ENCODE data around the gene PTPRZ1.

The PTPRZ1 gene

DNA sequence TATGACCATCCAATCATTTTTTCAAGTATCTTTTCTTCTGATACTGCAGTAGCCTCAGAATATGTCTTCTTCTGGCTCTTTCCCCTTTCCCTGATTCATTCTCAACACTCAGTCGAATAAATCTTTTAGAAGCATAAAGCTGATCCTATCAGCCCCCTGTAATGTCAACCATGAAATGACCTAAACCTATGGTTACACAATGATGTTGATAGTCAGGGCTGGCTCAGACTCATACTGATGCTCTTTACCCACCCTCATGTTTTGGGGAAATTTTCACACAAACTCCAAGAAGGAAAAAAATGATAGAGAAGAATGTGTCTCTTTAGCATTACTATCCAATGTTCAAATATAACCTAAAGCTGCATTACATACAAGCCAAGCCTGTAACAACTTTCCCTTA is 195.1 kb downstream of the PTPRZ1 start:
- Histone ChIP-seq H3K9me3 (ENCODE audit: control insufficient read depth, low read length) (no peaks in the 10 kb centered on the region), H3K27me3 (ENCODE audit: control insufficient read depth, insufficient read depth, low read length) (peaks cover 10% of the 10 kb centered on the region), H3K4me3 (ENCODE audit: low read length) (no peak overlapping the region), H3K9ac (ENCODE audit: low read length) (no peak overlapping the region), H3K36me3 (ENCODE audit: control insufficient read depth, insufficient read depth, low read length) (no peaks in the 10 kb centered on the region), H3K4me1 (ENCODE audit: control insufficient read depth, insufficient read depth, low read length) (no peaks in the 10 kb centered on the region)

DNA sequence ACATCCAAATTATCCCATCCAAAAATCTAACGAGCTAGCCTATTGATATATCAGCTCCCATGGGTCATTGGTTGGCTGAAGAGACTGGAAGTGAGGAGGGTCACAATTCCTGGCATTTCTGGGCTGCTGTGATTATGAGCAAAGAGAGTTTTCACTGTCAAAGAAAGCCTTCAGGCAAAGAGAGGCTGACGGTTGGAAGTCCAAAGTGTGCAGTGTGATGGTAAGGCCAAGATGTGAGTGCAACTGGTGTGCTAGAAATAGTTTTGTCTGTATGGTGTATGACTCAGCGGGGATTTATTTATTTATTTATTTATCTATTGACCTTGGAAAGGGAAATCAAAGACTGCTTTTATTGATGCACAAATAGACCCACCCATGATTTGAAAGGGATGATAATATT is 196.0 kb downstream of the PTPRZ1 start:
- peaks cover 10% of the 10 kb centered on the region for H3K27me3 ChIP-seq (ENCODE audit: control insufficient read depth, insufficient read depth, low read length)
- H3K9me3 ChIP-seq (ENCODE audit: control insufficient read depth, low read length) = no peaks in the 10 kb centered on the region
- no peaks in the 10 kb centered on the region for H3K36me3 ChIP-seq (ENCODE audit: control insufficient read depth, insufficient read depth, low read length)
- H3K9ac ChIP-seq (ENCODE audit: low read length) = no peak overlapping the region
- H3K4me1 ChIP-seq (ENCODE audit: control insufficient read depth, insufficient read depth, low read length) = no peaks in the 10 kb centered on the region
- no peak overlapping the region for H3K4me3 ChIP-seq (ENCODE audit: low read length)

DNA sequence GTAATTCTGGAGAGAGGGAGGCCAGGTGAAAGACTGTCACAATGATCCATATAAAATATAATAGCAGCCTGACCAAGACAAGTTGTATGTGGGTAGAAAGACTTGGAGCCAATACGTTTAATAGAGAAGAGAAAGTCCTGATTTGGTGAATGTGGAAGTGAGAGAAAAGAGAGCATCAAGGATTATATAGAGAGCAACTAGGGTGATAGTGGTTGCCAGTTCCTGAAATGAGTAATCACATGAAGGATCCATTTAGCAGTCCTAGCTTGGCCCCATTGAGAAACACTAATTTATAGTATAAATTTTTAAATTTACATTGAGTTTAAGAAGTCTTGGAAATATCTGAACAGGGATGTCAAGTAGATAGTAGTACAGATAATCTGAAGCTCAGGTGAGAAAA is 197.1 kb downstream of the PTPRZ1 start:
- H3K9me3 ChIP-seq (ENCODE audit: control insufficient read depth, low read length) = no peaks in the 10 kb centered on the region
- H3K36me3 ChIP-seq (ENCODE audit: control insufficient read depth, insufficient read depth, low read length) = no peaks in the 10 kb centered on the region
- no peaks in the 10 kb centered on the region for H3K4me1 ChIP-seq (ENCODE audit: control insufficient read depth, insufficient read depth, low read length)
- no peak overlapping the region for H3K9ac ChIP-seq (ENCODE audit: low read length)
- H3K4me3 ChIP-seq (ENCODE audit: low read length) = no peak overlapping the region
- H3K27me3 ChIP-seq (ENCODE audit: control insufficient read depth, insufficient read depth, low read length) = peaks cover 8% of the 10 kb centered on the region

DNA sequence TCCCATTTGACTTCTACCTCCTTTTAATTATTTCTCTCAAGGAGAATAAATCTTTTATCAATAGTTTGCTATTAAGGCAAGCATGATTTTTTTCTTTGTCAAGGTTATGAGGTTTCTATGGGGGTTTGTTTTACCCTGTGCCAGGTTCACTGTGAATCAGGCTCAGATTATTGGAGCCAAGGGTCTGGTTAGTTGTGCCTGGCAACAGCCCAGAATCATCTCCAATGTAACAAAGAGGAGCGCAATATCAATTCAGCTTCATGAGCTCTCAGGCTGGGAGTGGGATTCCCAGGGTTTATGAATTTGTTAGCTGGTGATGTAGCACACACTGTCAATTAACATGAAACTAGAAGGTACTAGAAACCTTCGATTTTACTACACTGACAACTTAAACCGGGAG is 197.9 kb downstream of the PTPRZ1 start:
- no peak overlapping the region for H3K4me3 ChIP-seq (ENCODE audit: low read length)
- H3K4me1 ChIP-seq (ENCODE audit: control insufficient read depth, insufficient read depth, low read length) = no peaks in the 10 kb centered on the region
- H3K27me3 ChIP-seq (ENCODE audit: control insufficient read depth, insufficient read depth, low read length) = peaks cover 6% of the 10 kb centered on the region
- H3K9me3 ChIP-seq (ENCODE audit: control insufficient read depth, low read length) = no peaks in the 10 kb centered on the region
- no peaks in the 10 kb centered on the region for H3K36me3 ChIP-seq (ENCODE audit: control insufficient read depth, insufficient read depth, low read length)
- no peak overlapping the region for H3K9ac ChIP-seq (ENCODE audit: low read length)

DNA sequence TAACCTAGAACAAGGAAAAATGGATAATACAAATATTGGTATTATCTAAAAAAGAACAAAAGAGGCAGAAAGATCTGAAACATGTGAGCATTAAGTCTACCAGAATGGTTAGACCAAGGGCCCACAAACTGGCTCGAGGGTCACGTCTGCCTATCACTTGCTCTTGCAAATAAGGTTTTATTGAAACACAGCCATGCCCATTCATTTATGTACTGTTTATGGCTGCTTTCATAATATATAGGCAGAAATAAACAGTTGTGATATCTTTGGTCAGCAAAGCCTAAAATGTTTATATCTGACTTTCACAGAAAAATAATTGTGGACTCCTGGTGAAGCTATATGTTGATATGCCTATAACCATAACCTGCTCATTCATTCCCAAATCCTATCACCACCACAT is 199.3 kb downstream of the PTPRZ1 start:
- Histone ChIP-seq H3K36me3 (ENCODE audit: control insufficient read depth, insufficient read depth, low read length) (no peaks in the 10 kb centered on the region), H3K4me1 (ENCODE audit: control insufficient read depth, insufficient read depth, low read length) (no peaks in the 10 kb centered on the region), H3K9ac (ENCODE audit: low read length) (no peak overlapping the region), H3K4me3 (ENCODE audit: low read length) (no peak overlapping the region), H3K27me3 (ENCODE audit: control insufficient read depth, insufficient read depth, low read length) (peaks cover 6% of the 10 kb centered on the region), H3K9me3 (ENCODE audit: control insufficient read depth, low read length) (no peaks in the 10 kb centered on the region)

DNA sequence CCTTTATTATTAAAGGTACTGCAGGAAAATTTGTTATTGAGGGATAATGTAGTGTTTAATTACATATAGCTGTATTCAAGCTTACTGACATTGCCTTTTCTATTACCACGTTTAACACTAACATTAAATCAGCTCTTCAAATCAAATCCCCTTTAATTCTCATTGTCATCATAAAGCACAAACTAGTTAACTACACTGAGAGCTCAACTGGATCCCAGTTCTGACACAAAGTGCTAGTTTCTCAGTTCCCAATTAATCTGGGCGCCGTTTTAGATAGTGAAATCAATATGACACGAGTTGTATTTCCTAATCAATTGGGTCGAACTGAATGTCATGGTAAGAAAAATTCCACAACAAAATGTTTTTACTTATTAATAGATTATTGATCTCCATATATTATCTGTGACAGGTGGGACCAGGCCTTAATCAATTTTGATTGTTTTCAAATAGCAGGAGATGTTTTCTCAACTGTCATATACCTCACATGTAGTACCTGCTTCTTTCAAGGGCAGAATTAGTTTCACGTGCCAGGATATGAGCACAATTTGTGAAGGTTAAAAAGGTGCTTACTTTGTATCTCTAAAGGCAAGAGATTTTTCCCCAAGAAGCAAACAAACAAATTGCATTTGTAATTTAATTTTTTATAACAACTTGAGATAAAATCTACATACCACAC is 200.1 kb downstream of the PTPRZ1 start:
- Histone ChIP-seq H3K4me3 (ENCODE audit: low read length) (no peak overlapping the region), H3K9me3 (ENCODE audit: control insufficient read depth, low read length) (no peaks in the 10 kb centered on the region), H3K36me3 (ENCODE audit: control insufficient read depth, insufficient read depth, low read length) (no peaks in the 10 kb centered on the region), H3K9ac (ENCODE audit: low read length) (no peak overlapping the region), H3K4me1 (ENCODE audit: control insufficient read depth, insufficient read depth, low read length) (no peaks in the 10 kb centered on the region), H3K27me3 (ENCODE audit: control insufficient read depth, insufficient read depth, low read length) (peaks cover 6% of the 10 kb centered on the region)

DNA sequence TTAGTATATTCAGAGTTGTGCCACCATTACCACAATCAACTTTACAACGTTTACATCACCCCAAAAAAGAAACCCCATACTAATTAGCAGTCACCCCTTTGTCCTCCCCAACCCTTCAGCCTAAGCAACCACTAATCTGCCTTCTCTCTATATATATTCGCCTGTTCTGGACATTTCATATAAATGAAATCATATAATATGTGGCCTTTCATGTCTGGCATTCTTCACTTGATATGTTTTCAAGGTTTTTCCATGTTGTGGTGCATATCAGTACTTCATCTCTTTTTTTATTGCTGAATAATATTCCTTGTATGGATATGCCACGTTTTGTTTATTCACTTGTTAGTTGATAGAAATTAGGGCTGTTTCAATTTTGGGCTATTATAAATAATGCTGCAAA is 200.7 kb downstream of the PTPRZ1 start:
- Histone ChIP-seq H3K9ac (ENCODE audit: low read length) (no peak overlapping the region), H3K9me3 (ENCODE audit: control insufficient read depth, low read length) (no peaks in the 10 kb centered on the region), H3K36me3 (ENCODE audit: control insufficient read depth, insufficient read depth, low read length) (no peaks in the 10 kb centered on the region), H3K27me3 (ENCODE audit: control insufficient read depth, insufficient read depth, low read length) (peaks cover 6% of the 10 kb centered on the region), H3K4me1 (ENCODE audit: control insufficient read depth, insufficient read depth, low read length) (no peaks in the 10 kb centered on the region), H3K4me3 (ENCODE audit: low read length) (no peak overlapping the region)

DNA sequence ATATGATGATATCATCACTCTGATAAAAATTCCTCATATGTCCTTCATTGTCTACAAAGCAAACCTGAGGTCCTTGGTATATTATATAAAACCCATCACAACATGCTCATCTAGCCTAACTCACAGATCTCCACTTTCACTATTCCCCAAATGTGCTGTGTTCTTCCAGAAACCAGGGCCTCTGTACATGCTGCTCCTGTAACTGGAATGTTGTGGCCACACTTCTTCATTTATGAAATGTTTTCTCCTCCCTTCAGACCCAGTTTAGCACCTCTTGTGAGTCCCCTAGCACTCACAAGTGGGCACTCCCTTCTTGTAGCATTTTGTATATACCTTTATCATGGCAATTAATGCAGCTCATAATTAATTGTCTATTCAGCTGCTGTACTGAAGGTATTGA is 209.2 kb downstream of the PTPRZ1 start:
- Histone ChIP-seq H3K9ac (ENCODE audit: low read length) (no peak overlapping the region), H3K4me3 (ENCODE audit: low read length) (no peak overlapping the region), H3K36me3 (ENCODE audit: control insufficient read depth, insufficient read depth, low read length) (no peaks in the 10 kb centered on the region), H3K27me3 (ENCODE audit: control insufficient read depth, insufficient read depth, low read length) (no peaks in the 10 kb centered on the region), H3K4me1 (ENCODE audit: control insufficient read depth, insufficient read depth, low read length) (no peaks in the 10 kb centered on the region), H3K9me3 (ENCODE audit: control insufficient read depth, low read length) (no peaks in the 10 kb centered on the region)

- Histone ChIP-seq H3K27me3 (ENCODE audit: control insufficient read depth, insufficient read depth, low read length) (no peaks in the 10 kb centered on the region), H3K9ac (ENCODE audit: low read length) (no peak overlapping the region), H3K4me3 (ENCODE audit: low read length) (no peak overlapping the region), H3K4me1 (ENCODE audit: control insufficient read depth, insufficient read depth, low read length) (no peaks in the 10 kb centered on the region), H3K9me3 (ENCODE audit: control insufficient read depth, low read length) (no peaks in the 10 kb centered on the region), H3K36me3 (ENCODE audit: control insufficient read depth, insufficient read depth, low read length) (no peaks in the 10 kb centered on the region)
Observed at GRCh38 chr7:122082670-122083069, 209.7 kb downstream of the PTPRZ1 start.

DNA sequence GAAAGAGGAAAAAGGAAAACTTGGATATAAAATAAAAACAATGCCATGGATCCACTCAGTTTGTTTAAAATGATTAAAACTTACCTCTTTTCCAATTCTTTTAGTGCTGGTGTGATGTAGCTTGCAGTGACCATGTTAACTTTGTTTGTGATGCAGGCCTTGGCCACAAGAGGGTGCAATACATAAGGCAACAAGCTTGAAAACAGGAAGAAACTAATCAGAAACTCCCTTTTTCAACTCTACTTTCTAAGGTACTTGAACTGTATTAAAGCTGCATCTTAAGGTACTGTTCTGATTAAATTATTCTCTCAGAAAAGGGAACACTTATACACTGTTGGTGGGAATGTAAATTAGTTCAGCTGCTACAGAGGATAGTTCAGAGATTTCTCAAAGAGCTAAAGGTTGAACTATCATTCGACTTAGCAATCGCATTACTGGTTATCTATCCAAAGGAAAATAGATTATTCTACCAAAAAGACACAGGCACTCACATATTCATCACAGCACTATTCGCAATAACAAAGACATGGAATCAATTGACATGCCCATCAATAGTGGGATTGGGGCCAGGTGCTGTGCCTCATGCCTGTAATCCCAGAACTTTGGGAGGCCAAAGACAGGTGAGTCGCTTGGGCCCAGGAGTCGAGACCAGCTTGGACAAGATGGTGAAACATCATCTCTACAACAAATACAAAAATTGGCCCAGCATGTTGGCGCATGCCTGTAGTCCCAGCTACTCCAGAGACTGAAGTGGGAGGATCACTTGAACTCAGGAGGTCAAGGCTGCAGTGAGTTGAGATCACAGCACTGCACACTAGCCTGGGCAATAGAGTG is 220.2 kb downstream of the PTPRZ1 start:
- Histone ChIP-seq H3K4me1 (ENCODE audit: control insufficient read depth, insufficient read depth, low read length) (no peaks in the 10 kb centered on the region), H3K27me3 (ENCODE audit: control insufficient read depth, insufficient read depth, low read length) (no peaks in the 10 kb centered on the region), H3K9me3 (ENCODE audit: control insufficient read depth, low read length) (no peaks in the 10 kb centered on the region), H3K9ac (ENCODE audit: low read length) (no peak overlapping the region), H3K4me3 (ENCODE audit: low read length) (no peak overlapping the region), H3K36me3 (ENCODE audit: control insufficient read depth, insufficient read depth, low read length) (no peaks in the 10 kb centered on the region)

GRCh38 chr7:122094549-122094948 is 221.6 kb downstream of the PTPRZ1 start:
- Histone ChIP-seq H3K9ac (ENCODE audit: low read length) (no peak overlapping the region), H3K27me3 (ENCODE audit: control insufficient read depth, insufficient read depth, low read length) (no peaks in the 10 kb centered on the region), H3K36me3 (ENCODE audit: control insufficient read depth, insufficient read depth, low read length) (no peaks in the 10 kb centered on the region), H3K9me3 (ENCODE audit: control insufficient read depth, low read length) (no peaks in the 10 kb centered on the region), H3K4me3 (ENCODE audit: low read length) (no peak overlapping the region), H3K4me1 (ENCODE audit: control insufficient read depth, insufficient read depth, low read length) (no peaks in the 10 kb centered on the region)

GRCh38 chr7:122095642-122096041 is 222.7 kb downstream of the PTPRZ1 start:
- no peak overlapping the region for H3K9ac ChIP-seq (ENCODE audit: low read length)
- H3K27me3 ChIP-seq (ENCODE audit: control insufficient read depth, insufficient read depth, low read length) = no peaks in the 10 kb centered on the region
- H3K4me3 ChIP-seq (ENCODE audit: low read length) = no peak overlapping the region
- H3K9me3 ChIP-seq (ENCODE audit: control insufficient read depth, low read length) = no peaks in the 10 kb centered on the region
- no peaks in the 10 kb centered on the region for H3K4me1 ChIP-seq (ENCODE audit: control insufficient read depth, insufficient read depth, low read length)
- no peaks in the 10 kb centered on the region for H3K36me3 ChIP-seq (ENCODE audit: control insufficient read depth, insufficient read depth, low read length)
